ENCODE results near the gene TEAD2.
"Not testable (repeated sequence)": the region's sequence is repeated elsewhere in the genome, so short reads cannot be mapped to it uniquely, and the experiment has no call there.

The TEAD2 gene

DNA sequence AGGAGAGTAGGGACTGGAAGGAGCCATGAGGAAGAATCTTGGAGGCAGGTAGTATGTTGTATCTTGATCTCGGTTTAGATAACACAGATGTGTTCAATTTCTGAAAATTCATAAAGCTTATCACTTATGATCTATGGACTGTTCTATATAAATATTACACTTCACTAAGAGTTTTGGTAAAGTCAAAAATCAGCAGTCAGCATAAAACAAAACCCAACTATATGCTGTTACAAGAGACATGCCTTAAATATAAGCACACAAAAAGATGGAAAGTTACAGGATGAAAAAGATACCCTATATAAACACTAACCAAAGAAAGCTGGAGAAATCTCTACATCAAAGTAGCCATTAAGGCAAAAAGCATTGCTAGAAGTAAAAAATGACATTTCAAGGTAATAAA lies 21.4 kb upstream of the TEAD2 start:
- DNase-seq (ENCODE audit: low spot score): no peak

DNA sequence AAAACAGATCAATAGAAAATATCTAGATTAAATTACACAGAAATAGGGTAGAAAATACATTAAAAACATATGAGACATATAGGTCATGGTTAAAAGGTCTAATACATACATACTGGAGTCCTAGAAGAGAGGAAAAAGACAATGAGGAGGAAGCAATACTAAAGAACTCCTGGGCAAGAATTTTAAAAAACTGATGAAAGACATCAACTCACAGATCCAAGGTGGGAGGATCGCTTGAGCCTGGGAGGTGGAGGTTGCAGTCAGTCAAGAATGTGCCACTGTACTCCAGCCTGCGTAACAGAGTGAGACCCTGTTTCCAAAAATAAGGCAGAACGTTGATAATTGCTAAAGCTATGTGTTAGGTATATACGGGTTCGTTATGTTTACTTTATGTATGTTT lies 20.4 kb upstream of the TEAD2 start:
- DNase-seq (ENCODE audit: low spot score): no peak

DNA sequence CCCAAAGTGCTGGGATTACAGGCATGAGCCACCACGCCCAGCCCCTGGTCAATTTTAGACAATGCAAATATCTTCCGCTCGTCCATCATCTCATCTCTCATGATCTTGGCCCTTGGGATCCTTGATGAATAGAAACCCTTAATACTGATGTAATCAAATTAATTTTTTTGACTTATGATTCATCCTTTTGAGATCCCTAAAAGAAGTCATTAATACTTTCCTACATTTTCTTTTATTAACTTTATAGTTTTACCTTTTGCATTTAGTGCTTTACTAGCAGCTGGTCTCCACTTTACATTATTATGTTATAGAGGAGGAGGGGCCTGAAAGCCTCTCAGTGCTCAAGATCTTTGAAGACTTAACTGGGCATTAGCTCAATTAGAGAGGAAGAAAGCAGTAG lies 18.2 kb upstream of the TEAD2 start:
- no peak for DNase-seq (ENCODE audit: low spot score)

GRCh38 chr19:49378512-49378911 lies 16.3 kb upstream of the TEAD2 start:
- DNase-seq (ENCODE audit: low spot score): no peak

- no peak for DNase-seq (ENCODE audit: low spot score)
Measured at GRCh38 chr19:49374665-49375434, 12.6 kb upstream of the TEAD2 start.

GRCh38 chr19:49373174-49373573 lies 11.0 kb upstream of the TEAD2 start:
- not testable (repeated sequence) for DNase-seq (ENCODE audit: low spot score)

GRCh38 chr19:49371184-49371583 lies 9.0 kb upstream of the TEAD2 start:
- no peak for DNase-seq (ENCODE audit: low spot score)

DNA sequence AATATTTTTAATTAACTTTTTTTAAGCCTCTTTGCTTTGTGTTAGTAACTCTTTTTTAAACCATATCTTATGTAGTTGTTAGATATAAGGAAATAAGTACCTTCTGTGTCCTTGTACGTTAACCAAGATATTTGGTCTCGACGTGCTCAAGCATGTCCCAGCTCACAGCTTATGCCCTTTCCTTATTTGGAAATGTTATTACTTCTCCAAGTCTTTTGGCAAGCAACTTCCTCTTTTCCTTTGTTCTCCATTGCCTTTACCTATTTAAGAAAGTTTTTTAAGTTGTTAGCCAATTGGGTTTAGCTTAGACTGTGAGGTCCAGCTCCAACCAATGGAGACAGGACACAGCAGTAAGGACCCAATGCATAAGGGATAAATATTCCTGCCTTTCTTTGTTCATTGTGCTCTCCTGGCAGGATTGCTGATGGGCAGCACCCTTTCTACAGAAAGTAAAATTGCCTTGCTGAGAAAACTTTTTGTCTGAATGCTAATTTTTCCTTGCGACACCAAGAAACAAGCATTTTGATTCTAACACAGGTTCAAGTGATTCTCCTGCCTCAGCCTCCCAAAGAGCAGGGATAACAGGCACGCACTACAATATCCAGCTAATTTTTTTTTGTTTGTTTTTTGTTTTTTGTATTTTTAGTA lies 6.6 kb upstream of the TEAD2 start:
- DNase-seq (ENCODE audit: low spot score): no peak

DNA sequence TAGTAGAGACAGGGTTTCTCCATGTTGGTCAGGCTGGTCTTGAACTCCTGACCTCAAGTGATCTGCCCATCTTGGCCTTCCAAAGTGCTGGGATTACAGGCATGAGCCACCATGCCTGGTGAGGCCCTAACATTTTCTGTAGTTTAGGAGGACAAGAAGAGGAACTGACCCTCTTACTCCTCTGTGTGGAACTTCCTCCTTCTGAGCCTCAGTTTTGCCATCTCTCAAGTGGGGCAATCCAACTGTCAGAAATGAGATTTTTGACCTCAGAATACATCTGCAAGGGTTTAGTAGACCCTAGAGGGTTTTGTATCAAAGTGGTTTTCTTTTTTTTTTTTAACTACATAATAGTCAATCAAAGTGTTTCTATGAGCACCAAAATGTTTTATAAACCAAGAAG lies 3.9 kb upstream of the TEAD2 start:
- DNase-seq (ENCODE audit: low spot score): no peak

GRCh38 chr19:49364083-49364737 lies 2.0 kb upstream of the TEAD2 start:
- DNase-seq (ENCODE audit: low spot score): no peak

GRCh38 chr19:49363268-49364082 lies 1.3 kb upstream of the TEAD2 start, which contains the start of gene DKKL1:
TSS of gene DKKL1 (plus strand) at chr19:49363877. CDS start at chr19:49363999, 122 bp downstream.
- peak; percentile 97 for DNase-seq (ENCODE audit: low spot score)

- DNase-seq (ENCODE audit: low spot score): peak; percentile 51
Measured at GRCh38 chr19:49362929-49363267, 682 bp upstream of the TEAD2 start.

- peak; percentile 92 for DNase-seq (ENCODE audit: low spot score)
Measured at GRCh38 chr19:49361438-49362047, 673 bp downstream of the TEAD2 start.

DNA sequence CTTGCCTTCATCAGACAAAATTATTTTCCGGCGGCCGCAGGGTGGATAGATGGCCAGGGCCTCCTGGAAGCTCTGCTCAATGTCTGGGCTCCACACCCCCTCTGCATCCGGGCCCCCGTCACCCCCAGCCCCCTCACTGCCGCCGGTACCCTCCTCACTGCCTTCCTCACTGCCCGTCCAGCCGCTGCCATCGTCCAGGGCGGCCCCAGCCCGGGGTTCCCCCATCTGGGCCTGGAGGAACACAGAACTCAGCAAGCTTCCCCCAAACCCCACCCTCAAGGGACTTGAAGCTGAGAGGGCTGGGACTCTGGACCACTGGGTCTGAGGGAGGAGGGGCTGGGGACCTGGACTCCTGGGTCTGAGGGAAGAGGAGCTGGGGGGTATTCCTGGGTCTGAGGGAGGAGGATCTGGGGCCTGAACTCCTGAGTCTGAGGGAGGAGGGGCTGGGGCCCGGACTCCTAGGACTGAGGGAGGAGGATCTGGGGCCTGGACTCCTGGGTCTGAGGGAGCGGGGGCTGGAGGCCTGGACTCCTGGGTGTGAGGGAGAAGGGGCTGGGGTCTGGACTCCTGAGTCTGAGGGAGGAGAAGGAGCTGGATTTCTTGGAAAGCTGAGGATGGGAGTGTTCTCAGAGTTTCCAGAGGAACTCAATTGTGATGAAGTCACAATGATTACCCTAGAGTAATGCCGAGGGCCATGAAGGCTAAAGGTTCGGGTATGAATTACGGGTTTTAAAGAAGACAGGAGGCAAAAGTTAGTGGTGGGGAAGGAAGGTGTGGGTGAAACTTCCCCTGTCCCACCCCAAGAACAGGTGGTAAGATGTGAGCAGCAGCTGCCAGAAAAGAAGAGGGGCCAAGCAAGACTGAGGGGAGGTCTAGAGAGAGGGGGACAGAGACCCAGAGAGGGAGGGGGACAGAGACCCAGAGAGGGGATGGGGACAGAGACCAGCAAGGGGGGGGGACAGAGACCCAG lies 2.1 kb downstream of the TEAD2 start:
- DNase-seq (ENCODE audit: low spot score): no peak

- DNase-seq (ENCODE audit: low spot score): no peak
Measured at GRCh38 chr19:49357186-49357585, 5.0 kb downstream of the TEAD2 start.

DNA sequence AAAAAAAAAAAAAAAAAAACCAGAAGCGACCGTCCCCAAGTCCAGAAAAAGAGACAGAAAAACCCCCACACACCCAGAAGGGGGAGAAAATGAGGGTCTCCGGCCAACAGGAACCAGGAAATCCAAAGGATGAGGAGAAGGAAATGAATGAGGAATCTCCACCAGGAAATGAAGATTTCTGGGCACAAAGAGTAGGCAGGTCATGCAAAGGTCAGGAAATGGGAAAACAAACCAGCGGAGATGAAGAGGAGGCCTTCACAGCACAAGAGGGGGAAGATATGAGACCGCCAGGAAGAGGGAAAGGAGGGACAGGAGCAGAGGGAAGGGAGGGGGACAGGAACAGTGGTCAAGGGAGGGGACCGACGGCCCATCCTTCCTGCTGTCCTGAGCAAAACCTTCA lies 5.8 kb downstream of the TEAD2 start:
- no peak for DNase-seq (ENCODE audit: low spot score)

DNA sequence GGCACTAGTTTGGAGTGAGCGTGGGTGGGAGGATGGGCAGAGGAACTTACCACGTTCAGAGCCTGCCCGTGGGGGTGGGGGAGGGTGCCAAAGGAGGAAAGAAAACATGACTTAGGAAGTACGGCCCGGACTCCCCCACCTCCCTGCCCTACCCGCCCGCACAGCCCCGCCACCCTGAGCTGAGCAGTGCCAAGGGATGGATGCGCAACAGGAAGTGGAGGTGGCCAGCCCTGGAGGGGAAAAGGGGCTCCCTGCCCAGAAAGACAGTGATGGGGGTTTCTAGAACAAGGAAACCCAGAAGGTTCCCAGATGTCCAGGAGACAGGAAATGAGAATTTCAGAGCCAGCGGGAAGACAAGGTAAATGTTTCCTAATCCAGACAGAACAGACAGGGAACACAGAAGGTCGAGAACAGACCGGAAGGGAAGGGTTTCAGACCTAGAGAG lies 6.3 kb downstream of the TEAD2 start:
- no peak for DNase-seq (ENCODE audit: low spot score)

GRCh38 chr19:49349567-49349966 lies 12.6 kb downstream of the TEAD2 start:
- no peak for DNase-seq (ENCODE audit: low spot score)

DNA sequence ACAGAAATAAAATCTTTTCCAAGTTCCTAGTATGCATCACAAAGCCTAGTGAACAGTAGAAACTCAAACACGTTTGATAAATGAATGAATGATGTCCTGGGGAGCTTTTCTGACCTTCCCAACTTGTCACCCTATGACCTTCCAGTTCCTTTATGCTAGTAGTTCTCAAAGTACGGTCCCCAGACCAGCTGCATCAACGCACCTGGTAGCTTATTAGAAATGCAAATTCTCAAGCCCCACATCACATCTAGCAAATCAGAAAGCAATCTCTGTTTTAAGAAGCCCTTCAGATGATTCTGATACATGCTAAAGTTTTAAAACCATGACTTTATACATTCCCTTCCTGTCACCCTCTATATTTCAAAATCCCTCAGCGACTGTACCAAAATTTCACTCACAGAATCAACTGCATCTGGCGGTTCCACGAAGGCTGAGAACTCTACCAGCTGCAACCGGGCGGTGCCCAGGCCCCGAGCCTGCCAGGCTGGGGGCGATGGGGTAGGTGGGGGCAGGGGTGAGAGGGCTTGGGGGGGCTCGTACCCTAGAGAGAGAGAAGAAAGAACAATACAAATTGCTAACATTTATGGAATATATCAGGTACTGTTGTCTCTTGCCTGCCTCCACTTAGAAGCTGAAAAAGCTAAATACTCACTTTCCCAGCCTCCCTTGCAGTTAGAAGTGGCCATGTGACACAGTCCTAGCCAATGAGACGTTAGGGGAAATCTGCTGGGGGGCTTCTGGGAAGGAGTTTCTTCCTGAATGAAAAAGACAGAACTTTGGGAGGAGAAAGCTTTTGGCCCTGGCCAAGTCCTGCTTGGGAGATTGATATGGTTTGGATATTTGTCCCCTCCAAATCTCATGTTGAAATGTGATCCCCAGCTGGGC lies 13.7 kb downstream of the TEAD2 start:
- no peak for DNase-seq (ENCODE audit: low spot score)

GRCh38 chr19:49347835-49348234 lies 14.4 kb downstream of the TEAD2 start:
- DNase-seq (ENCODE audit: low spot score): peak; percentile 49

All from HuH-7.5 (cell line).